Fibroblast of skin of right quadriceps (primary cell): ENCODE results near the gene DPEP3.
"Not testable (repeated sequence)": the region's sequence is repeated elsewhere in the genome, so short reads cannot be mapped to it uniquely, and the experiment has no call there.

Experiments used
- DNase-seq: peaks from one replicate; pipeline ENCODE4 v3.0.0-alpha.2; 2013

The DPEP3 gene

GRCh38 chr16:67943619-67944504 is 36.4 kb downstream of the DPEP3 start, which contains the start of gene LCAT:
Gene LCAT, minus strand, starts transcription at chr16:67944120. Its CDS starts 19 bp downstream, at chr16:67944101.
- DNase-seq = no peak

GRCh38 chr16:67943256-67943618 is 37.1 kb downstream of the DPEP3 start:
- no peak for DNase-seq

GRCh38 chr16:67942510-67943255 is 37.6 kb downstream of the DPEP3 start:
- DNase-seq = no peak

- peak; percentile 14 for DNase-seq
Measured at GRCh38 chr16:67942200-67942509, 38.1 kb downstream of the DPEP3 start.

- DNase-seq = no peak
Measured at GRCh38 chr16:67941469-67942199, 38.7 kb downstream of the DPEP3 start.

- no peak for DNase-seq
Measured at GRCh38 chr16:67940446-67941089, 39.7 kb downstream of the DPEP3 start.

GRCh38 chr16:67939507-67940445 is 40.5 kb downstream of the DPEP3 start:
- DNase-seq = no peak

- not testable (repeated sequence) for DNase-seq
Measured at GRCh38 chr16:67937713-67938112, 42.6 kb downstream of the DPEP3 start.

- no peak for DNase-seq
Measured at GRCh38 chr16:67936880-67937605, 43.3 kb downstream of the DPEP3 start.

GRCh38 chr16:67936124-67936879 is 44.0 kb downstream of the DPEP3 start, which contains the start of gene PSMB10:
Gene PSMB10, minus strand, starts transcription at chr16:67936850. Its CDS starts 101 bp downstream, at chr16:67936749.
- DNase-seq = peak; percentile 53

GRCh38 chr16:67935402-67936123 is 44.7 kb downstream of the DPEP3 start:
- peak; percentile 89 for DNase-seq

- no peak for DNase-seq
Measured at GRCh38 chr16:67935101-67935401, 45.2 kb downstream of the DPEP3 start.

- DNase-seq = no peak
Measured at GRCh38 chr16:67934306-67935100, 45.8 kb downstream of the DPEP3 start.

GRCh38 chr16:67933805-67934204 is 46.5 kb downstream of the DPEP3 start:
- no peak for DNase-seq

- DNase-seq = no peak
Measured at GRCh38 chr16:67932462-67932840, 47.8 kb downstream of the DPEP3 start.

GRCh38 chr16:67931712-67932461 is 48.4 kb downstream of the DPEP3 start, which contains the start of gene CTRL:
Gene CTRL, minus strand, starts transcription at chr16:67931862. Its CDS starts 10 bp downstream, at chr16:67931852.
- no peak for DNase-seq

- DNase-seq = no peak
Measured at GRCh38 chr16:67930678-67931211, 49.6 kb downstream of the DPEP3 start.

GRCh38 chr16:67930191-67930590 is 50.1 kb downstream of the DPEP3 start:
- no peak for DNase-seq
